ENCODE data around the gene THSD7B.

DNA sequence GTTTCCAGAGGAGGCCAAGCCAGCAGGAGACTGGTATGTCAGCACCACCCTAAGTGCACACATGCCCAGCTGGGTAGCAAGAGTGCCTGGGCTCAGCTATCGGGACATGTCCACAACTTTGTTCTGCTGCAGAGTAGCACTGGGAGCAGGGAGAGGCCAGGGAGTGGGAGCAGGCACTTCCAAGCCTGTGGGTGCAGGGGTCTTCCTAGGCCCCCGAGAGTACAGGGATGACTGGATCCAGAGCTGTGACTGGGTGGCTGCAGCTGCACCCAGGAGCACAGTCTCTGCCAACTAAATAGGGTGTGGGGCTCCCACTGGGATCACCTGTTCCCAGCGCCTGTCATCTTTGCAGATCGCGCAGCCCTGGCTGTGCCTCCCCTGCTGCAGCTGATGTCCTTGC lies 943.0 kb downstream of the THSD7B start:
- no peak for TF ChIP-seq CTCF (IDR thresholded peaks at IDR 0.05)
- TF ChIP-seq EP300 (IDR thresholded peaks at IDR 0.05) = no peak

Data from upper lobe of left lung (tissue), 4 donors.